Thyroid gland (tissue), 4 donors: ENCODE measurements around the gene ANTXR1. TPM values are rescaled to one million over a fixed set of nuclear protein-coding genes. Genes with fewer than 3 reads are reported as not detected.

ENCODE experiments used
- DNase-seq, 2 donors: peaks; one replicate each; pipeline ENCODE4 v3.0.0-alpha.2; 2019
- H3K27ac ChIP-seq, 3 donors: fragments of 200-600 bp; sonication (generic); 1 replicate in 2 of 3; 2 replicates in 1 of 3; pipeline ENCODE4 v1.5.1; 2016 to 2019; ENCODE audit warnings: mild to moderate bottlenecking in 1 of 3, moderate library complexity in 1 of 3
- H3K27me3 ChIP-seq: fragments of 200-600 bp; sonication (generic); one replicate; pipeline ENCODE4 v1.5.1; 2019
- H3K36me3 ChIP-seq, 2 donors: fragments of 200-600 bp; sonication (generic); one replicate each; pipeline ENCODE4 v1.5.1; 2016 to 2019
- H3K4me1 ChIP-seq, 2 donors: fragments of 200-600 bp; sonication (generic); one replicate each; pipeline ENCODE4 v1.5.1; 2017 to 2019
- H3K4me3 ChIP-seq, 3 donors: fragments of 200-600 bp; sonication (generic); replicated peaks in 1 of 3; 1 replicate in 2 of 3; 2 replicates in 1 of 3; pipeline ENCODE4 v1.5.1; 2016; ENCODE audit warnings: mild to moderate bottlenecking in 1 of 3
- H3K9me3 ChIP-seq: fragments of 200-600 bp; sonication (generic); one replicate; pipeline ENCODE4 v1.5.1; 2017
- CTCF ChIP-seq, 6 experiments: fragments of 200-600 bp in 3 of 6; fragments of 450-650 bp in 3 of 6; sonication (generic) in 3 of 6; IDR thresholded peaks; one replicate each; pipeline ENCODE4 v1.5.1; 2016 to 2019; ENCODE audit warnings: antibody characterized with exemption in 6 of 6, mild to moderate bottlenecking in 2 of 6, inconsistent platforms in 1 of 6, moderate library complexity in 1 of 6
- POLR2A ChIP-seq, 2 donors: fragments of 450-650 bp; IDR thresholded peaks; one replicate each; pipeline ENCODE4 v1.6.1; 2017; ENCODE audit warnings: antibody characterized with exemption in 2 of 2, mild to moderate bottlenecking in 2 of 2, moderate library complexity in 1 of 2
- WGBS, 2 donors: methylation state at CpG; one replicate each; pipeline ENCODE4 v1.1.5; 2017; 5-methylcytosine and 5-hydroxymethylcytosine counted together
- intact Hi-C: fragments of 100-400 bp; cut with DNase I; formaldehyde crosslinking; loops from one replicate; pipeline ENCODE4 v1.15.1; 2023
- total RNA-seq, 4 donors: library from RNA; depleted of rRNA; stranded (reverse); fragments of >200 nt; gene quantifications; one replicate each; pipeline ENCODE4 v1.2.3, GENCODE V29; 2016

ANTXR1 gene
- total RNA-seq, 4 donors from 2014 or later = 56.4 to 103 (median 79.3) TPM

DNA sequence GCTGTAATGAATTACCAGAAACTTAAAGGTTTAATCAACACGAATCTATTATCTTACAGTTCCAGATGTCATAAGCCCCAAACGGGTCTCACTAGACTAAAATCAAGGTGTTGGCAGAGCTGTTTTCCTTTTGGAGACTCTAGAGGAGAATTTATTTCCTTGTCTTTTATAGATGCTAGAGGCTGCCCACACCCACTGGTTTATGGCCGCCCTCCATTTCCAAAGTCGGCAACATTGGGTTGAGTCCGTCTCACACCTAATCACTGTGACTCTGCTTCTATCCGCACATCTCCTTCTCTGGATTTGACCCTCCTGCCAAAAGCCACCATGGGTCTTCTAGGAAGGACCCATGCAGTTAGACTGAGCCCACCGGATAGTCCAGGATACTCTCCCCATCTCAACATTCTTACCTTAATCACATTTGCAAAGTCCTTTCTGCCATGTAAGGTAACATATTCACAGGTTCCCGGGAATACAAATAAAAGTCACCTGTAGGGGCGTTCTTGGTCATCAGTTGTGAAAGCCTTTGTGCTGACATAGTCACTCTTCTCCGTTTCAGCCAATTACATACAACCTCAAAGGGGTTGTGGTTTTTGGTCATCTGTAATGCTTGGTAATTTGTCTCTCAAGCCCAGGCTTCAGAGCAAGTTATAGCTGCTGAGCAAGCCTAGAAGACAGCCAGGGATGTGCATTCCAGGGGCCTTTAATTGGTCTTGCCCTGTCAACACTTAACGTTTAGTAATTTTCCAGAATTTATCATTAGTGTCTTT lies 179.4 kb downstream of the ANTXR1 start:
- TF ChIP-seq POLR2A (IDR thresholded peaks at IDR 0.05) (no peak), CTCF (IDR thresholded peaks at IDR 0.05) (no peak)
- Histone ChIP-seq H3K27me3 (no peaks in the 10 kb centered on the region), H3K27ac (no peak overlapping the region), H3K4me3 (no peak overlapping the region), H3K4me1 (peaks cover 0 to 9% of the 10 kb centered on the region in 2 donors), H3K36me3 (no peaks in the 10 kb centered on the region), H3K9me3 (no peaks in the 10 kb centered on the region)
- no peak for DNase-seq
- WGBS, 2 donors = 93 to 94% methylated on average over 11 of the region's 11 CpGs
- intact Hi-C loops = no loop called here

GRCh38 chr2:69195706-69196105 lies 182.7 kb downstream of the ANTXR1 start:
- intact Hi-C loops = no loop called here
- H3K36me3 ChIP-seq = no peaks in the 10 kb centered on the region
- no peaks in the 10 kb centered on the region for H3K4me1 ChIP-seq
- no peak for TF ChIP-seq POLR2A (IDR thresholded peaks at IDR 0.05)
- no peak for TF ChIP-seq CTCF (IDR thresholded peaks at IDR 0.05)
- H3K9me3 ChIP-seq = no peaks in the 10 kb centered on the region
- no peak overlapping the region for H3K27ac ChIP-seq
- H3K4me3 ChIP-seq = no peak overlapping the region
- DNase-seq = no peak
- no peaks in the 10 kb centered on the region for H3K27me3 ChIP-seq

- Histone ChIP-seq H3K4me3 (no peak overlapping the region), H3K27ac (no peak overlapping the region), H3K4me1 (no peaks in the 10 kb centered on the region), H3K27me3 (no peaks in the 10 kb centered on the region), H3K36me3 (no peaks in the 10 kb centered on the region), H3K9me3 (no peaks in the 10 kb centered on the region)
- 91% methylated on average over 9 of the region's 9 CpGs for WGBS, 2 donors
- no peak for TF ChIP-seq POLR2A (IDR thresholded peaks at IDR 0.05)
- no peak for TF ChIP-seq CTCF (IDR thresholded peaks at IDR 0.05)
- intact Hi-C loops = no loop called here
- no peak for DNase-seq
These were observed 183.5 kb downstream of the ANTXR1 start for GRCh38 chr2:69196327-69197117.

DNA sequence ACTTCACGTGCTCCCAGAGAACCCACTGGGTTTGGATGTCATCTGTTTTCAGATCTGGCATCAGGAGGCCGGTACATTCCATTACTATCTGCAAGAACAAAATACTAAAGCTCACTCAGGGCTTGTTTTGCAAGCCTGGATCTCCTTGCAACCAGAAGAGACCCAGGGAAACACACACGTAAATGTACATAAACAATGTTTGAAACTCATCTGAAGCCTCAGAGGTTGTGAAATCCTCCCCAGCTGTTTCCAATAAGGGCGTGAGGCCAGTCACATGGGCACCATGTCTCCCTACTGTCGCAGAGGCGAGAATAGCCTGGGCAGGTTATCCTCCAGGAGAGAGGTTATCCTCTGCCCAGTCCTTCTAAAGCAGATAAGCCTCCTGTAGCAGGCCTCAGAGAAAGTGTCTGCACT lies 187.1 kb downstream of the ANTXR1 start:
- Histone ChIP-seq H3K36me3 (no peaks in the 10 kb centered on the region), H3K27me3 (no peaks in the 10 kb centered on the region), H3K4me1 (peaks cover 0 to 9% of the 10 kb centered on the region in 2 donors), H3K27ac (no peak overlapping the region), H3K9me3 (no peaks in the 10 kb centered on the region), H3K4me3 (no peak overlapping the region)
- intact Hi-C loops = no loop called here
- DNase-seq = no peak
- WGBS, 2 donors = 90 to 92% methylated on average over 6 of the region's 6 CpGs
- TF ChIP-seq POLR2A (IDR thresholded peaks at IDR 0.05) = no peak

DNA sequence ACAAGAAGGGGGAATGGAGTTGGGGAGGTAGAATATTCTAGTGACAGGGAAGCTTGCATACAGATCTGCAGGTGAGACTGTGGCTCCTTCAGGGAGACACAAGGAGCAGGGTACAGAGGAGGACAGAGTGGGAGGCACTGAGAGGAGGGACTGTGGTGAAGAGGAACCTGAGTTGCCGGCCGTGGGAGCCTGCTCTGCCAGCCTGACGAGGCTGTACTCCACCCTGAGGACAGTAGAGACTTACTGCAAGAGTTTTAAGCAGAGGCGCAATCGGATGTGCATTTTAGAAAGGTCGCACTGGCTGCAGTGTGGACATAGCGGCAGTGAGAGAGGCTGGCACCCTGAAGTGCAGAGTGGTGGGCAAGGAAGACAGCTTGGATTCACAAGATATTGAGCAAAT lies 188.3 kb downstream of the ANTXR1 start:
- no peak for DNase-seq
- no peaks in the 10 kb centered on the region for H3K27me3 ChIP-seq
- H3K4me1 ChIP-seq = peaks cover 0 to 9% of the 10 kb centered on the region in 2 donors
- TF ChIP-seq POLR2A (IDR thresholded peaks at IDR 0.05) (no peak), CTCF (IDR thresholded peaks at IDR 0.05) (no peak)
- H3K27ac ChIP-seq = no peak overlapping the region
- 88 to 94% methylated on average over 7 of the region's 7 CpGs for WGBS, 2 donors
- H3K4me3 ChIP-seq = no peak overlapping the region
- intact Hi-C loops = no loop called here
- H3K9me3 ChIP-seq = no peaks in the 10 kb centered on the region
- no peaks in the 10 kb centered on the region for H3K36me3 ChIP-seq
